GM18517 (cell line): ENCODE measurements around the gene PRKCA.

ENCODE experiments used
- ATAC-seq: cut with Tn5 transposase; IDR thresholded peaks from one replicate; pipeline ENCODE4 v1.9.1; 2021; ENCODE audit warnings: mild to moderate bottlenecking, moderate library complexity; ENCODE audit not compliant: unreplicated experiment

Gene PRKCA

GRCh38 chr17:66638707-66639479 lies 336.5 kb downstream of the PRKCA start:
- ATAC-seq = no peak

GRCh38 chr17:66643815-66644710 lies 341.6 kb downstream of the PRKCA start:
- ATAC-seq = no peak

GRCh38 chr17:66645259-66645658 lies 342.8 kb downstream of the PRKCA start:
- ATAC-seq = no peak

- ATAC-seq = no peak
Measured at GRCh38 chr17:66647391-66647983, 345.1 kb downstream of the PRKCA start.

GRCh38 chr17:66649818-66650543 lies 347.6 kb downstream of the PRKCA start:
- ATAC-seq = no peak

- ATAC-seq = no peak
Measured at GRCh38 chr17:66650544-66650877, 348.1 kb downstream of the PRKCA start.

GRCh38 chr17:66652840-66653507 lies 350.6 kb downstream of the PRKCA start:
- ATAC-seq = no peak

- no peak for ATAC-seq
Measured at GRCh38 chr17:66654106-66654740, 351.8 kb downstream of the PRKCA start.

GRCh38 chr17:66654764-66655163 lies 352.4 kb downstream of the PRKCA start:
- ATAC-seq = no peak

GRCh38 chr17:66655461-66655860 lies 353.0 kb downstream of the PRKCA start:
- ATAC-seq = no peak

GRCh38 chr17:66655861-66656260 lies 353.4 kb downstream of the PRKCA start:
- no peak for ATAC-seq

- ATAC-seq = no peak
Measured at GRCh38 chr17:66661411-66662256, 359.2 kb downstream of the PRKCA start.

GRCh38 chr17:66662496-66662895 lies 360.1 kb downstream of the PRKCA start:
- ATAC-seq = no peak

GRCh38 chr17:66663041-66663606 lies 360.7 kb downstream of the PRKCA start:
- ATAC-seq = no peak

- no peak for ATAC-seq
Measured at GRCh38 chr17:66664336-66664735, 361.9 kb downstream of the PRKCA start.

- ATAC-seq = no peak
Measured at GRCh38 chr17:66665194-66665593, 362.8 kb downstream of the PRKCA start.

- ATAC-seq = no peak
Measured at GRCh38 chr17:66667090-66667489, 364.7 kb downstream of the PRKCA start.

- ATAC-seq = peak; percentile 61
Measured at GRCh38 chr17:66667491-66668030, 365.1 kb downstream of the PRKCA start.

GRCh38 chr17:66670206-66670605 lies 367.8 kb downstream of the PRKCA start:
- no peak for ATAC-seq
